K562 (cell line): Measurements from ENCODE around the gene RPL18A. TPM values are rescaled to one million over a fixed set of nuclear protein-coding genes. Genes with fewer than 3 reads are reported as not detected.

Source experiments
- CREB5 ChIP-seq: fragments of 250-450 bp; sonication (Bioruptor Pico); IDR thresholded peaks from 2 replicates; pipeline ENCODE4 v1.5.0; 2020; ENCODE audit warnings: mild to moderate bottlenecking
- HINFP ChIP-seq: fragments of 450-650 bp; conservative IDR thresholded peaks from 2 replicates; pipeline ENCODE4 v1.6.1; 2016; ENCODE audit warnings: missing genetic modification characterization, low read depth, mild to moderate bottlenecking, control low read depth, missing compliant biosample characterization
- POLR2AphosphoS5 ChIP-seq: IDR thresholded peaks from 2 replicates; pipeline ENCODE4 v1.6.1; 2011; ENCODE audit warnings: mild to moderate bottlenecking, low read depth, low read length, moderate library complexity; ENCODE audit not compliant: control insufficient read depth, insufficient read depth
- REST ChIP-seq, 2 experiments: fragments of 450-650 bp; formaldehyde crosslinking in 1 of 2; IDR thresholded peaks; 2 replicates each; pipeline versions ENCODE4 v1.4.0 to v1.6.1; 2014 to 2020; ENCODE audit warnings: mild to moderate bottlenecking in 2 of 2, borderline replicate concordance in 1 of 2, low read depth in 1 of 2
- U2AF1 ChIP-seq: fragments of 200-400 bp; formaldehyde crosslinking; optimal IDR thresholded peaks from 2 replicates; pipeline ENCODE3; 2017; ENCODE audit warnings: mild to moderate bottlenecking, low read depth, low read length, moderate library complexity
- ZNF23 ChIP-seq: fragments of 250-450 bp; sonication (Bioruptor Pico); IDR thresholded peaks from 2 replicates; pipeline ENCODE4 v1.4.0; 2020; ENCODE audit warnings: mild to moderate bottlenecking
- ZNF592 ChIP-seq: fragments of 450-650 bp; IDR thresholded peaks from 2 replicates; pipeline ENCODE4 v1.6.1; 2017; ENCODE audit warnings: antibody characterized with exemption, mild to moderate bottlenecking
- polyA plus RNA-seq, 8 experiments: library from polyadenylated mRNA; depleted of rRNA in 4 of 8; stranded (reverse) in 5 of 8; unstranded in 3 of 8; fragments of >200 nt; fragmentation: Nextera tagmentation in 2 of 8; fragmentation: Illumina TruSeq in 1 of 8; extraction: Ambion mirVana in 2 of 8; extraction: Trizol in 1 of 8; gene quantifications; 2 replicates each; pipeline versions ENCODE4 v1.2.1 to v1.2.3, GENCODE V29; 2011 to 2014; ENCODE audit warnings: inconsistent platforms in 1 of 8, missing spikeins in 1 of 8
- total RNA-seq, 7 experiments: library from RNA; depleted of rRNA in 6 of 7; stranded (reverse); fragments of >200 nt in 6 of 7; fragmentation: Illumina TruSeq in 2 of 7; extraction: Trizol in 2 of 7; gene quantifications; 2 replicates each; pipeline versions ENCODE4 v1.2.1 to v1.2.3, GENCODE V29; 2011 to 2021; ENCODE audit warnings: low replicate concordance in 1 of 7

The RPL18A gene
- total and polyA plus RNA-seq, 9 of the 15 experiments (the other 6 are each of a cell fraction or from before 2014, with no cell fraction given), result 626 to 2,882 (median 1,895) TPM

- no peak; the same call in 1 of the 2 replicates for TF ChIP-seq ZNF592
- TF ChIP-seq REST (IDR thresholded peaks at IDR 0.05; ENCODE audit: borderline replicate concordance), result peak; percentile 71
- TF ChIP-seq REST (CRISPR knock-in tag; IDR thresholded peaks at IDR 0.05; ENCODE audit: low read depth), result 0 out of 2 replicates have a peak, but pooled peaks have one; percentile 23
- peak; percentile 43; the same call in 1 of the 2 replicates for TF ChIP-seq POLR2AphosphoS5
- no peak for TF ChIP-seq HINFP (tag)
- TF ChIP-seq U2AF1, result peak; percentile 75
- TF ChIP-seq CREB5, result no peak
- TF ChIP-seq ZNF23 (CRISPR knock-in tag), result no peak
Observed at GRCh38 chr19:17841810-17842662, 17.7 kb upstream of the RPL18A start (continued).
